ENCODE data around the gene LETM1.
A peak's percentile ranks its signal among the peaks of the same experiment; 100 is the strongest.

LETM1 gene

DNA sequence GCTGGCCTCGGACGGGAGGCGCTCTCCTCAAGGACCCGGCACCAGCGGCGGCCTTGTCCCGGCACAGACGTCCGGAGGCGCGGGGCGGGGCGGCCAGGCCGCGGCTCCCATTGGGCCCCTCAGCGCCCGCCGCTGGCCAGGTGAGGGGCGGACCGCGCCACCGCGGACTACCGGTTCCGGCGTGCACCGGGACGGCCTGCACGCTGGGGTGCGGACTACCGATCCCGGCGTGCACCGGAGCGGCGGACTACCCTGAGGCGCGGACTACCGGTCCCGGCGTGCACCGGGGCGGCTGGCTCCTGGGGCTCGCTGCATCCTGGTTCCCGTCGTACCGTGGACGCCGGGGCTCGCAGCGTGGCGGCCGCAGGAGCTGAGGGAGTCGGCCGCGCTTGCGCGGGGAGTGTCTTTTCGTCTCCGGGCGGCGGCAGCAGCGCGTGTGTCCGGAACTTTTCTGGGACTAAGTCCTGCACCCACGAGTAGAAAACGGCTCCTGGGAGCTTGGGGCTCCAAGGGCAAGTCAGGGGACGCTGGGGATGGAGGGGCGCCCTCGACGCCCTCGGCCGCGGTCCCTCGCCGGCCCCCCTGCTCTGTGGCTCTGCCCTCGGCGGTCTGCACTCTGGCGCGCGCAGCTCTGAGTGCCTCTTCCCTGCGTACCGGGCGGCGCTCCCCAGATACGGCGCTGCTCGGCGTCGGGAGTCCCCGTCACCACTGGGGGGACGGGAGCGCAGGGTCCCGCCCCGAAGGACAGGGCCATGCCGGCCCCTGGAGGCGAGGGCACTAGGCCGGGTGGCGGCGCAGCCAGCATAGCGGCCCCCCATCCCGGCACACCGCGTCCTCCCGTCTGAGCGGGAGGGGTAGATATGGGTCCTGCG, at the start of gene LETM1:
Gene LETM1, minus strand, starts transcription at position 86 of the 872 bp plus-strand sequence. CDS start 206 bp downstream, outside the sequence.
- peak; percentile 60 for DNase-seq (ENCODE audit: low read depth)

DNA sequence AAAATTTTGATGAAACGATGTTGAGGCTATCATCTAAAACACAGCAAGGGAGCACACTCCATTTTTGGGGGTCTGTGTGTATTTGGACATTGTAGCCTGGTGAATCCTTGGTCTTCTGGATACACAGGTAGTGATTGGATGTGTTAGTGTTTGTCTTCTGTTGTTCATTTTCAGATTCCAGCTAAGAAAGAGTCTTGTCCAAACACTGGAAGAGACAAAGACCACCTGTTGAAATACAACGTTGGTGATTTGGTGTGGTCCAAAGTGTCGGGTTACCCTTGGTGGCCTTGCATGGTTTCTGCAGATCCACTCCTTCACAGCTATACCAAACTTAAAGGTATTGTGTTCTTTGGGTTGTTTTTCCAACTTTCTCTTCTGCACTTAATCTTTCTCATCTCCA, 48.1 kb upstream of the LETM1 start:
- DNase-seq (ENCODE audit: low read depth), result no peak

DNA sequence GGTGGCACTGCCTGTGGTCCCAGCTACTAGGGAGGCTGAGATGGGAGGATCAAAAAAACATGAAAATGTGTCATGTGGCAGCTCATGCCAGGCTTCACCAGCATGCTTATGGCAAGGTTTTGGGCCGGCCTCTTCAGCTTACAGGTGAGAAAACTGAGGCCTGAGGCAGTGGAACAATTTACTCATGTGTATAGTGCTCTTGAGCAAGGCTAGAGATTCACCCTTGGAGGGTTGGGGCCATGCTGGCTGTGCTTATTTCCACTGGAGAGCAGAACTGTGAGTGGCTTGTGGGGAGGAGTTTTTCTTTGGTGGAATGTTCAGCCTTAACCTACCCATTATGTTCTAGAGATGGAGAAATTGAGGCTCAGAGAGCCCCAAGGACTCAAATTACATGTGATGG, 47.1 kb upstream of the LETM1 start:
- no peak for DNase-seq (ENCODE audit: low read depth)

DNA sequence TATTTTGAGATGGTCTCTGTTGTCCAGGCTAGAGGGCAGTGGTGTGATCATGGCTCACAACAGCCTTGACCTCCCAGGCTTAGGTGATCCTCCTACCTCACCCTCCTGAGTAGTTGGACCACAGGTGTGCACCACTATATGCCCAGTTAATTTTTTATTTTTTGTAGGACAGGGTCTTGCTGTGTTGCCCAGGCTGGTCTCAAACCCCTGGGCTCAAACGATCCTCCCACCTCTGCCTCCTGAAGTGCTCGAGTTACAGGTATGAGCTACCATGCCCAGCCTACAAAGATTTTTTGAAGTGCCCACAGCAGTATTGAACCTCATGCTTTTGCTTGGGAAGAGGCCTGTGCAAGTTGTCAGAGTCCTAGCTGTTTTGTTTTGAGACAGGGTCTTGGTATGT, 46.3 kb upstream of the LETM1 start:
- DNase-seq (ENCODE audit: low read depth), result no peak

DNA sequence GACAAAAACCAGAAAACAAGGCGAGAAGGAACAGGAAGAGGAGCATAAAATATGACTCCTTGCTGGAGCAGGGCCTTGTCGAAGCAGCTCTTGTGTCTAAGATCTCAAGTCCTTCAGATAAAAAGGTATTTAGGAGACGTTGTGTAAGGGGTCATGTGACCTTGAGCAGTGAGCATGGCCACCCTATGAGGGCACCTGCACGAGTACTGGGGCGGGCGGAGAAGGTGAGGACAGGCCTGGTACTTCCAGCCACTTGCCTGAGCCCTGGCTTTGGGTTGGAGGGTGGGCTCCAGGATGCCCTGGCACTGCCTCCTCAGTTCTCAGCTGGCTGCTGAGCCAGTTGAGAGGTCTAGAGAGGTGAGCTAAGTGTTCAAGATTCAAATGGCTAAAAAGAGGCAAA, 45.2 kb upstream of the LETM1 start:
- no peak for DNase-seq (ENCODE audit: low read depth)

DNA sequence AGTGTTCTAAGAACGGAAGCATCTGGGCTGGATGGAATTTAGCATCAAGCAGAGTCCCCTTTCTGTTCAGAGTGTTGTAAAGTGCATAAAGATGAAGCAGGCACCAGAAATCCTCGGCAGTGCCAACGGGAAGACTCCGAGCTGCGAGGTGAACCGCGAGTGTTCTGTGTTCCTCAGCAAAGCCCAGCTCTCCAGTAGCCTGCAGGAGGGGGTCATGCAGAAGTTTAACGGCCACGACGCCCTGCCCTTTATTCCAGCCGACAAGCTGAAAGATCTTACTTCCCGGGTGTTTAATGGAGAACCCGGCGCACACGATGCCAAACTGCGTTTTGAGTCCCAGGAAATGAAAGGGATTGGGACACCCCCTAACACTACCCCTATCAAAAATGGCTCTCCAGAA, 44.7 kb upstream of the LETM1 start:
- DNase-seq (ENCODE audit: low read depth), result no peak

DNA sequence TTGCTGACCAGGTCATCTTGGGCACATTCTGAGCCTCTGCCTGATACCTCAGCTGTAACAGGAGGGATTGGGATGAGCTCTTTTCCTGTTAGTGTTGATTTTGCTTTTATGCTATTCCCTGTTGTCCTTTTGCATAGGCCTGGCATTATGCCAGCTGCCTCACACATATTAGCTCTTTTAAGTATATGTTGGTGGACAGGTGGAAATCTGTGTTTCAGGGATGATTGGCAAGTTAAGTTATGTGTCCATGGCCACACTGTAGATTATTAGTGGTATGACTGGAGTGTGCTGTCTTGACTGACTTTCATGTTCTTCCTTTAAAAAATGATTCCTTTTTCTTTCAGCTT, 44.1 kb upstream of the LETM1 start:
- DNase-seq (ENCODE audit: low read depth), result no peak

DNA sequence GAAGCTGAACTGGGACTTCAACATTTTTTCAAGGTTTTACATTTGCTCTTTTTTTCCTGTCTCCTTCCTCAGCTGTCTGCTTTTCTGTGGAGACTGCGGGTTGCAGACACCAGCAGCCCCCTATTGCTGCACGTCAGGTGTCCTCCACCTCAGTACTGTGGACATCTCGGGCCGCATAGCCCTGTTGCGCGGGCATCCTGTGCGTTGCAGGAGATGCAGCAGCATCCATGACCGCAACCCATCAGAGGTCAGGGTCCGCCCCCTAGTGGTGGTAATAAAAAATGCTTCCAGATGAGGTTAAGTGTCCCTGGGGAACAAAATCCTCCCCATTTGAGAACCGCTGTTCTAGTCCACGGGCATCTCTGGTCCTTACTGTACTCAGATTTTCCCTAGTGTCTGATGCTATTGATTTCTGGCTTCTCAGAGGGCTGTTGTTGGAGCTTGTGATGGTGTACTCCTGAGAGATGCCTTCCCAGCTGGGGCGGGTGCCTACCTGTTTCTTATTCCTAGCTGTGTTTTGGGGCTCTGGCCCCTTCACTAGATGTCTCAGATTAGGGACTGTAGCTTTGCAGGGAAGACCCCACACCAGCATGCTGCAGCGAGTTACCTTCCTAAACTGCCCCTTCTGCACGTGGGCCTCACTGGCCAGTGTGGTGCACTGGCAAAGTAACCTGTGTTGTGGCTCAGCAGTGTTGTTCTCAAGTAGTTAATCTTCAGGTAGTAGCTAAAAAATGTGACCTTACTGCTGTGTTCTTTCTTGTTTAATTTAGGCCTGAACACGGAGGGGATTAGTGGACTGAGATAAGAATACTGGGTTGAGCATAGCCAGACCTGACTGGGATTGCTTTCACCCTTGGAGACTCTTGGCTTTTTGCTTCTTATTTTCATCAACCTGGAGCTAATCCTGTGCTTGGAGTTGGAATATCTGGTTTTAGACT, 43.5 kb upstream of the LETM1 start:
- DNase-seq (ENCODE audit: low read depth), result peak; percentile 36

DNA sequence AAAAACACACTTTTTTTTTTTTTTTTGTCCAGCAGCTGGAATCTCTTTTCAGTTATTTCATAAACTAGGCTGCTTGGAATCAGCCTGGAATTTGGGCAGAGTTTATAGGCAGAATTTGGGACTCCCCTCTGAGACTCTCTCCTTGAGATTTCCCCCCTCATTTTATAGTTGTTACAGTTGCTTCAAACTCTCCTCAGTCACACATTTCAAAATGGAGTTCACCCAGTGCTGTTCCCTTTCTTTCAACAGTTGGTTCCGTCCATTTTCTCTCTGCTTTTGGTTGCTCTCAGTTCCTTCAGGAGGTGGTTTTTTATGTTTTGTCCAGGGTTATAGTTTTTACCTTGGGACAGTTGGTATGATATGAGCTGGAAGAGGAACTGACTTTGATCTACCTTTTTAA, 42.7 kb upstream of the LETM1 start:
- DNase-seq (ENCODE audit: low read depth), result no peak

DNA sequence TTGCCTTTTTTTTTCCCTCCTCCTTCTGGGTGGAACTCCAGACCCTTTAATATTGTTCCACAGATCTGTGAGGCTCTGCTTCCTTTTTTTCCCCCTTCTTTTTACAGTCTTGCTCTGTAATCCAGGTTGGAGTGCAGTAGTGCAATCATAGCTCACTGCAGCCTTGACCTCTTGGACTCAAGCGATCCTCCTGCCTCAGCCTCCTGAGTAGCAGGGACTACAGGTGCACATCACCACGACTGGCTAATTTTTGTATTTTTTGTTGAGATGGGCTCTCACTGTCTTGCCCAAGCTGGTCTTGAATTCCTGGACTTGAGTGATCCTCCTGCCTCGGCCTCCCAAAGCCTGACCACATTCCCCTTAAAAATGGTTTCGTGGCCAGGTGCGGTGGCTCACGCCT, 42.1 kb upstream of the LETM1 start:
- no peak for DNase-seq (ENCODE audit: low read depth)

DNA sequence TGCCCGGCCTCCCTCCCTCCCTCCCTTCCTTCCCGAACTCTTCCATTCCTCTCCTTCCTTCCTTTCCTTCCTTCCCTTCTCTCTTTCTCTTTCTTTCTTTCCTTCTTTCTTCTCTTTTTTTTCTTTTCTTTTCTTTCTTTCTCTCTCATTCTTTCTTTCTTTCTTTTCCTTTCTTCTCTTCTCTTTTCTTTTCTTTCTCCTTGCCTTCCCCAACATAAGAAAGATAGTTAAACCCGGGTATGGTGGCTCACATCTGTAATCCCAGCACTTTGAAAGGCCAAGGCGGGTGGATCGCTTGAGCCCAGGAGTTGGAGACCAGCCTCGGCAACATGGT, 40.7 kb upstream of the LETM1 start:
- DNase-seq (ENCODE audit: low read depth), result no peak

DNA sequence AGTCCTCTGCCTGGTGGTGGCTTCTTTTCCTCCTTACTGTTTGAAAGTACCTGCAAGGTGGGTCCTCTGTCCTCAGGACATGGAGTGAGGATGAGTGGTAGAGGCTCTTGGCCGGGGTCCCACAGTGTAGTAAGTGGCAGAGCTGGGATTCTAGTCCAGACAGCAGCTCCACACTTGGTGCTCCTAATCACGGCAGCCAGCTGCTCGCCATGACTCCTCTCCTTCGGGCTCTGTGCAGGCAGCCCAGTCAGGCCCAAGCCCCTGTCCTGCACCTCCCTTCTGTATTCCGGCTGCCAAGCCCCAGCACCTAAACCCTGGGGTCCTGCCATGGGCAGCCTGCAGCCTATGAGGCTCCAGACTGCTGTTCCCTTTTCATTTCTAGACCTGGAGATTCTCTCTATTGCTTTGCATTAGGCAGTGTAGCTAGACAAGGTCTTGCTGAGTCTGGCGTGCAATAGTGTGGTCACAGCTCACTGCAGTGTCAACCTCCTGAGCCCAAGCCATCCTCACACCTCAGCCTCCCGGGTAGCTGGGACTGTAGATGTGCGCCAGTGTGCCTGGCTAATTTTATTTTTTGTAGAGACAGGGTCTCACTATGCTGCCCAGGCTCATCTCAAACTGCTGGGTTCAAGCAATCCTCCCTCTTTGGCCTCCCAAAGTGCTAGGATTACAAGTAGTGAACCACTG, 40.2 kb upstream of the LETM1 start:
- DNase-seq (ENCODE audit: low read depth), result no peak

DNA sequence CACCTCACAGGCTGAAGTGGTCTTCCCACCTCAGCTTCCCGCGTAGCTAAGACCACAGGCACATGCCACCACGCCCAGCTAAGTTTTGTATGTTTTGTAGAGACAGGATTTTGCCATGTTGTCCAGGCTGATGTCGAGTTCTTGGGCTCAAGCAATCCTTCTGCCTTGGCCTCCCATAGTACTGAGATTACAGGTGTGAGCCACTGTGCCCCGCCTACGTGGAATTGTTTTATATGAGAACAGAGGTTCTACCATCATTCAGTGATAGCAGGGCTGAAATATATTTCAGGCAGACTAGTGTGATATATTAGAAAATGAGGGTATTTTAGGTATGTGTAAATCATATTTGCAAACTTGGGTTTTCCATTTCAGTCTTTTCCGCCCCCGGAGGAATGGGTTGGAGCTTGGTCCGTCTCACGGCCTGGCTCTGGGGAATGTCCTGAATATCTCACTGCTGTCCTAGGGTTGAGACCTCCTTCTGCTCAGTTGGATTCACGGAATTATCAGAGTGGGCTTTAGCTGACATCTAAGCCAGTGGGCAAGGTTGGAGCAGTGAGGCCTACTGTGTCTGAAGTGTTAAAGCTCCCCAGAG, 35.1 kb upstream of the LETM1 start:
- no peak for DNase-seq (ENCODE audit: low read depth)

DNA sequence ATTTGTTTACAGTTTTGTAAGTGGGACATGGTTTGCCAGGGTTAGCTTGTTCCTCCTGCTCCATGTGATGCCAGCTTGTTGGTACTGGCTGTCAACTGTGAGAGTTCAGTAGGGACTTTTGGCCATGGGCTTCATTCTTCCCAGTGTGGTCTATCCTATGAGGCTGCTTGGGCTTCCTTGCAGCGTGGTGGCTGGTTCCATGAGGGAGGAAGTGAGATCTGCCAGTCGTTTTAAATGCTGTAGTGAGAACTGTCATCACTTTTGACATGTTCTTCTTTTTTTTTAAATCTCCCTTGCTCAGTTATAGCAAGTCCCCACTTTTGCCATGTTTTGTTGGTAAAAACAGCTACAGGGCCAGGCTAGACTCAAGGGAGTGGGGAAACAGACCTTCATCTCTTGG, 31.1 kb upstream of the LETM1 start:
- no peak for DNase-seq (ENCODE audit: low read depth)

DNA sequence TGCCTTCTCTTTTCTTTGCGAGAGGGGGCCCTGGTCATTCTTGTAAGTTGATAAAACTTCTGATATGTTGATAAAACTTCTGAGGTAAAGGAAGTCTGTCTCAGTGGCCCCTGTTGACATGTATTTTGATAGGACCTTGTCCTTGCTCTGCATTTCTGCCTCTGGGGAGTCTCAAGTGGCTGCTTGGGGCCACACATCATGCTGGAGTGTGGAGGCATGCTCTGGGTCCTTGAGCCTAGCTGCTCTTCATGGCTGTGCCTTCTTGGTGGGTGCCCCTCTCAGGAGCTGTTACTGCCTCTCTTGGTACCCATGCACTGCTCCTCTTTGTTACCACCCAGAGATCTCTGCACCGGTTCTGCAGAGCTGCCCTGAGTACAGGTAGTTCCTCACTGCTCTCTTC, 29.5 kb upstream of the LETM1 start:
- DNase-seq (ENCODE audit: low read depth), result no peak

DNA sequence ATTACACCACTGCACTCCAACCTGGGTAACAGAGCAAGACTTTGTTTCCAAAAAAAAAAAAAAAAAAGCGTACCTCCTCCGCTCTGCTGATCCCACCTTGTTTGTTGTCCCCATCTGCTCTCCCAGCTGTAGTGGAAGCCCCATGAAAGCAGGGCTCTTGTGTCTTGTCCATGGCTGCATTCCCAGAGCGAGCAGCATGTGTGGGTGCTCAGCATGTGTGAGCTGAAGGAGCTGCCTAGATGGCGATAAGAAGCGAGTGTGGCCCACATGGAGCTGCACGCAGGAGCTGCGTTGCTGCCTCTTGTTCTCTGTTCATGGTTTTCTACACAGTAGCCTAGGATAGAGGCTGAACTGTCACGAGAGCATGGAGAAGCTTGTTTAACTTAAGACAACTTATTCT, 27.6 kb upstream of the LETM1 start:
- DNase-seq (ENCODE audit: low read depth), result no peak

DNA sequence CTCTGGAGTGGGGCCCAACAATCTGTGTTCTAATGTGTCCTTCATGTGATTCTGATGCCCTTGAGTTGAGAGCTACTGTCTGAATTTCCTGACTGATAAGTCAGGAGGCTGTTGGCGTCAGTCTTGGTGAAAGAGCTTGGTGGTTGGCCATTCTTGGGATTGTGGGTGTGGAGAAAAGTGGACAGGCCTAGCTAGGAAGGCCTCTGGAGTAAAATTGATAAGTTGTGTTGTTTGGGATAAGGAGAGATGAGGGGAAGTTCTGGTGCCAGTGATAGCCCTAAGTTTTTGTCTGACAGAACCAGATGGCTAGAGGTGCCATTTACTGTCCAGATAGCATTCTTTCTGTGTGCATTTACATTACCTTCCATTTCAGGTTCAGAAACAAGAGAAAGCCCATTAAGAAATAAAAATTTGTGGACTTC, 26.9 kb upstream of the LETM1 start:
- no peak for DNase-seq (ENCODE audit: low read depth)

DNA sequence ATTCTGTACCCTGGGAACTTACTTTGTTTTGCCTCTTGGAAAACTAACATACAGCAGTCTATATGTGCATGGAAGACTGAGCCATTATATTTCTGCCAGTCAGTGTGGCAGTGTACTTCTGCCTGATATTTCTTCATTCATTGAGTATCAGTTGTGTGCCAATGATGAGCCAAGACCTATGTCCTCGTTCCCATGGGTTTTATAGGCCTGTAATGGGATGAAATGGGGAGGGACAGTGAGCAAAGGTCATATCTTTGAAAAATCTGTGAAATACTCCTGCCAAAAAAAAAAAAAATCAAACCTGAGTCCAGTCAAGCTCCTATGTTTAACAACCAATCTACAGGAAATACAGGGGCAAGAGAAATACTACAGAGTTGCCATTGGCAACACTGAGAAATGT, 24.4 kb upstream of the LETM1 start:
- DNase-seq (ENCODE audit: low read depth), result no peak

DNA sequence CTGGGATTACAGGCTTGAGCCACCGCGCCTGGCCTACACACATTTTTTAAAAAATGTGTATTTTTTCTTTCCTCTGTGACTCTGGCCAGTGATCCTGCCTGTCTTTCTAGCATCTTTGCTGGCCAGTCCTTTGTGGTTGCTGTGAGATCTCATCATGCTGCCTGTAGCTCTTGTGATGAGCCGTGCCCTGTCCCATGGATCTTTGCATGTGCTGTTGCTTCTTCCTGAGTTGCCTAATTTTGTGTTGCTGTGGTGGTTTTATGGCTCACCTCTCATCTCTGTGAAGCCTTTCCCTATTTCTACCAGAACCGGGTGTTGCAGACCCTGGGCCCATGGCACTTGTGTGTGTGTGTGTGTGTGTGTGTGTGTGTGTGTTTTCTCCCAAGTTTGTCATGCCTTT, 23.5 kb upstream of the LETM1 start:
- no peak for DNase-seq (ENCODE audit: low read depth)

DNA sequence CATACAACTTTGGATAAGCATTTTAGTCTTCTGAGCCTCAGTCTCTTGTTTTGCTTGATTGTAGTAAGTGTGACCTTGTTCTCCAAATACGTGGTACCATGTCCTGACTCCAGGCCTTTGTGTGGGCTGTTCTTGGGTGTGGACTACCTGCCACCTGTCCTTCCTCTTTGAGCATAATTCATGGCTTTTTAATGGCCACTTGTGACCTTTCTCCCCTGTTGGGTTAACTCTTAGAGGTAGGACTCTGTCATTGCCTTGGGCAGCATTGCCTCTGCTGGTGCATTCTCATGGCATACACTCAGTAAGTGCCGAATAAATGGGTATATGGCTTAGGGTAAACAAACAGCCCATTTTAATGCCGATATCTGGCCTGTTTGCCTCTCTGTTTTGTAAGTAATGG, 18.2 kb upstream of the LETM1 start:
- no peak for DNase-seq (ENCODE audit: low read depth)

DNA sequence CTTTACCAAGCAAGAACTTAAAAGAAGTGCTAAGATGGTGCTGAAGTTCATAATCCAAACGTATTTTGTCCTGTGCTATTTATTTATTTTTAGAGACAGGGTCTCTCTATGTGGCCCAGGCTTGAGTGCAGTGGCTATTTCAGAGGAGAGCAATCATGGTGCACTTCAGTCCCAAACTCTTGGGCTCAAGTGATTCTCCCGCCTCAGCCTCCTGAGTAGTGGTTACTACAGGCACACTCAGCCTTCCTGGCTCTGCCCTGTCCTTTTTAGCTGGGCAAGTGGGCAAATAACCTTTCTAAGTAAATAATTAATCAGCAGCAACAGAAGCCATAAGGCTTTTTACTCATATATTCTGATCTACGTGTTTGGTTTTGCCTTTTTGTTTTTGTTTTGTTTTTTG, 17.8 kb upstream of the LETM1 start:
- no peak for DNase-seq (ENCODE audit: low read depth)

DNA sequence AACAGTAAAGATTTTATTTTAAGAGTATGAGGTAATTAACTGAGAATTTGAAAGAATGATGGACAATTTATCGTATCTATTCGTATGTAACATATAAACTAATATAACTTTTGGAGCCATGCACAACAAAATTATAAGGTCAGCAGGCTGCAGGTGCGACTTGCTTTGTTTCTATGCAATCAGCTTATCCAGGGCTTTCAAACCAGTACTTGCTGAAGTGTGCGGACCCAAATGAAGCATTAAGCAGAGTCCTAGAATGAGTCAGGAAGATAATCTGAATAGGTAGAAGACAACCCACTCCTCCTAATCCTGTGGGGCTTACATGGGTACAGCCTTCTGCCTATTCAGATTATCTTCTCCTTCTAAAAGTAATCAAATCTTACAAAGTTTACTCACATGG, 17.3 kb upstream of the LETM1 start:
- DNase-seq (ENCODE audit: low read depth), result no peak
